Activated naive CD4-positive, alpha-beta T cell treated with anti-CD3 and anti-CD28 coated beads, Interleukin-2, amount 50 U/mL, for 24 hours (primary cell): ENCODE measurements around the gene CHRNB2.
A peak's percentile ranks its signal among the peaks of the same experiment; 100 is the strongest.

Source experiments
- H3K27ac Mint-ChIP-seq: one replicate; pipeline ENCODE4 v1.8.0; 2021; ENCODE audit warnings: mild to moderate bottlenecking, mixed read lengths
- H3K27me3 Mint-ChIP-seq: one replicate; pipeline ENCODE4 v1.8.0; 2021; ENCODE audit warnings: mixed read lengths
- H3K36me3 Mint-ChIP-seq: one replicate; pipeline ENCODE4 v1.8.0; 2021; ENCODE audit warnings: mixed read lengths
- H3K4me1 Mint-ChIP-seq: one replicate; pipeline ENCODE4 v1.8.0; 2021; ENCODE audit warnings: mixed read lengths
- H3K4me3 Mint-ChIP-seq: one replicate; pipeline ENCODE4 v1.8.0; 2021; ENCODE audit warnings: mild to moderate bottlenecking, mixed read lengths
- H3K9me3 Mint-ChIP-seq: one replicate; pipeline ENCODE4 v1.8.0; 2021; ENCODE audit warnings: mixed read lengths

Gene CHRNB2

GRCh38 chr1:154626456-154627256 is 59.1 kb downstream of the CHRNB2 start:
- Mint-ChIP-seq H3K4me1 (peaks cover 52% of the 10 kb centered on the region), H3K27me3 (no peaks in the 10 kb centered on the region), H3K9me3 (peaks cover 14% of the 10 kb centered on the region), H3K36me3 (peaks cover 14% of the 10 kb centered on the region), H3K27ac (peak overlapping the region; percentile 99), H3K4me3 (peak overlapping the region; percentile 99)

- H3K9me3 Mint-ChIP-seq = peaks cover 14% of the 10 kb centered on the region
- H3K4me3 Mint-ChIP-seq = peak overlapping the region; percentile 99
- H3K27me3 Mint-ChIP-seq = peaks cover under 1% of the 10 kb centered on the region
- H3K4me1 Mint-ChIP-seq = peaks cover 43% of the 10 kb centered on the region
- peak overlapping the region; percentile 99 for H3K27ac Mint-ChIP-seq
- H3K36me3 Mint-ChIP-seq = peaks cover 14% of the 10 kb centered on the region
Observed at GRCh38 chr1:154627257-154628120, 59.9 kb downstream of the CHRNB2 start.

GRCh38 chr1:154628121-154628405 is 60.5 kb downstream of the CHRNB2 start:
- peak overlapping the region; percentile 99 for H3K4me3 Mint-ChIP-seq
- H3K27me3 Mint-ChIP-seq = peaks cover 1% of the 10 kb centered on the region
- H3K36me3 Mint-ChIP-seq = peaks cover 14% of the 10 kb centered on the region
- H3K27ac Mint-ChIP-seq = peak overlapping the region; percentile 99
- H3K4me1 Mint-ChIP-seq = peaks cover 37% of the 10 kb centered on the region
- peaks cover 14% of the 10 kb centered on the region for H3K9me3 Mint-ChIP-seq

GRCh38 chr1:154629061-154629674 is 61.6 kb downstream of the CHRNB2 start:
- H3K27ac Mint-ChIP-seq = peak overlapping the region; percentile 93
- H3K9me3 Mint-ChIP-seq = peaks cover 14% of the 10 kb centered on the region
- H3K36me3 Mint-ChIP-seq = peaks cover 14% of the 10 kb centered on the region
- H3K4me3 Mint-ChIP-seq = peak overlapping the region; percentile 77
- H3K27me3 Mint-ChIP-seq = peaks cover 3% of the 10 kb centered on the region
- H3K4me1 Mint-ChIP-seq = peaks cover 29% of the 10 kb centered on the region
